Thymus (tissue), 11 donors: ENCODE data around the gene BICD1. TPM values are rescaled to one million over a fixed set of nuclear protein-coding genes. Genes with fewer than 3 reads are reported as not detected.

Experiments
- DNase-seq, 9 donors: peaks; one replicate each; pipeline ENCODE4 v3.0.0-alpha.2; 2013; ENCODE audit warnings: low spot score in 9 of 9, low read depth in 6 of 9, missing footprints in 1 of 9
- H3K27ac ChIP-seq, 2 donors: one replicate each; pipeline ENCODE4 v1.5.1; 2013; ENCODE audit warnings: control low read depth in 1 of 2, low read depth in 1 of 2, low read length in 1 of 2, mild to moderate bottlenecking in 1 of 2, moderate library complexity in 1 of 2
- H3K27me3 ChIP-seq, 2 donors: one replicate each; pipeline ENCODE4 v1.5.1; 2013; ENCODE audit warnings: low read length in 1 of 2; ENCODE audit not compliant: control insufficient read depth in 2 of 2, insufficient read depth in 1 of 2
- H3K36me3 ChIP-seq, 2 donors: one replicate each; pipeline ENCODE4 v1.5.1; 2013; ENCODE audit warnings: low read length in 1 of 2, mild to moderate bottlenecking in 1 of 2, moderate library complexity in 1 of 2; ENCODE audit not compliant: control insufficient read depth in 2 of 2, insufficient read depth in 2 of 2
- H3K4me1 ChIP-seq, 2 donors: one replicate each; pipeline ENCODE4 v1.5.1; 2013; ENCODE audit warnings: low read length in 2 of 2; ENCODE audit not compliant: control insufficient read depth in 2 of 2, insufficient read depth in 2 of 2
- H3K4me3 ChIP-seq, 2 donors: one replicate each; pipeline ENCODE4 v1.5.1; 2013; ENCODE audit warnings: low read length in 2 of 2, control low read depth in 1 of 2, mild to moderate bottlenecking in 1 of 2
- H3K9me3 ChIP-seq, 2 donors: one replicate each; pipeline ENCODE4 v1.5.1; 2013; ENCODE audit warnings: low read length in 1 of 2, mild to moderate bottlenecking in 1 of 2; ENCODE audit not compliant: control insufficient read depth in 2 of 2, insufficient read depth in 1 of 2
- WGBS: extraction: QIAGEN DNeasy Blood & Tissue Kit; methylation state at CpG from one replicate; pipeline ENCODE4 v1.1.7; 2013; 5-methylcytosine and 5-hydroxymethylcytosine counted together
- polyA plus RNA-seq: library from polyadenylated mRNA; stranded (reverse); fragments of 200-250 nt; gene quantifications from one replicate; pipeline ENCODE4 v1.2.3, GENCODE V29; 2013
- total RNA-seq: library from RNA; stranded (reverse); fragments of 120-200 nt; gene quantifications from one replicate; pipeline ENCODE4 v1.2.4, GENCODE V29; 2013
- donor health status: healthy.

The BICD1 gene
- total and polyA plus RNA-seq, 2 donors = 5.5 to 12.1 TPM

GRCh38 chr12:32423559-32423958, 316.9 kb downstream of the BICD1 start:
- no peaks in the 10 kb centered on the region for H3K9me3 ChIP-seq
- DNase-seq = no peak
- no peaks in the 10 kb centered on the region for H3K27me3 ChIP-seq
- H3K36me3 ChIP-seq = no peaks in the 10 kb centered on the region
- no peak overlapping the region for H3K4me3 ChIP-seq
- no peak overlapping the region for H3K27ac ChIP-seq
- H3K4me1 ChIP-seq = no peaks in the 10 kb centered on the region

DNA sequence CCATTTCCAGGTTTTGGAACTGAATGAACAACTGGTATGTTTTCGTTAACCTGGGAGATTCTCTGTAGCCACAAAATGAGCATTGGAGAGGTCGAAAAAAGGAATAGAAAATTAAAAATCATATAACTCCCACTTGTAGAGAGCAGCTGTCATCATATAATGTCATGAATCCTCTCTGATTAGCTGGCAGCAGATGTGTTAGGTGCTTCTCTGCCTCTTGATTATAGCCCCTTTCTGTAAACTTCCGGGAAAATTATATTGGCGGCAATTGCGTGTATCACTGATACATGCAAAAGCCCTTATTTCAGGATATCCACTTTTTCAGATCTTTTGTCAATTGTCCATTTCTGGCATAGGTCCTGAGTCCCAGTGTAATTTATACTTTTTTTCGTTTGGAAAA, 324.4 kb downstream of the BICD1 start:
- no peak overlapping the region for H3K27ac ChIP-seq
- H3K9me3 ChIP-seq = peaks cover 0 to 3% of the 10 kb centered on the region in 2 donors
- H3K27me3 ChIP-seq = no peaks in the 10 kb centered on the region
- whole genome bisulfite sequencing = 93% methylated on average over 6 of the region's 6 CpGs
- no peaks in the 10 kb centered on the region for H3K4me1 ChIP-seq
- H3K36me3 ChIP-seq = no peaks in the 10 kb centered on the region
- no peak overlapping the region for H3K4me3 ChIP-seq
- no peak for DNase-seq

Other genes starting within 250 kb of the BICD1 start
- gene RESF1, start 147.4 kb upstream of the BICD1 start, total RNA-seq = 75.2 TPM
- gene RESF1, start 147.4 kb upstream of the BICD1 start, polyA plus RNA-seq = 323 TPM